CD4-positive, alpha-beta T cell (primary cell): ENCODE results near the gene RAPH1. TPM values are rescaled to one million over a fixed set of nuclear protein-coding genes. Genes with fewer than 3 reads are reported as not detected.

Experiments
- ATAC-seq: fragments of 200-7000 bp; cut with Tn5 transposase; one replicate; pipeline ENCODE4 v1.10.0; 2022; ENCODE audit warnings: mild to moderate bottlenecking; ENCODE audit not compliant: poor library complexity
- CTCF ChIA-PET: fragments of 350-600 bp; sonication (Branson Sonifier 250); formaldehyde crosslinking; loops from one replicate; lab custom pipeline; 2021; ENCODE audit warnings: antibody characterized with exemption, inconsistent platforms; lab: Charles Lee
- POLR2A ChIA-PET: fragments of 350-600 bp; sonication (Branson Sonifier 250); formaldehyde crosslinking; loops from one replicate; lab custom pipeline; 2021; ENCODE audit warnings: antibody characterized with exemption, inconsistent platforms; lab: Charles Lee
- DNase-seq, 14 experiments: peaks; one replicate each; pipeline ENCODE4 v3.0.0-alpha.2; 2013 to 2020; ENCODE audit warnings: mixed read lengths in 2 of 14
- H3K27ac ChIP-seq, 2 donors: one replicate each; pipeline versions ENCODE4 v1.5.1 to v1.7.0; 2013; ENCODE audit warnings: low read length in 2 of 2, low read depth in 1 of 2, mild to moderate bottlenecking in 1 of 2
- H3K27me3 ChIP-seq, 2 experiments: 1 replicate in 1 of 2; 2 replicates in 1 of 2; pipeline versions ENCODE4 v1.6.1 to v1.7.0; 2013; ENCODE audit warnings: low read length in 2 of 2, control low read depth in 1 of 2, mild to moderate bottlenecking in 1 of 2, moderate library complexity in 1 of 2; ENCODE audit not compliant: insufficient read depth in 2 of 2, control insufficient read depth in 1 of 2
- H3K36me3 ChIP-seq: one replicate; pipeline ENCODE4 v1.6.1; 2013; ENCODE audit warnings: low read length, control low read depth; ENCODE audit not compliant: insufficient read depth
- H3K4me1 ChIP-seq: one replicate; pipeline ENCODE4 v1.6.1; 2013; ENCODE audit warnings: low read length, control low read depth; ENCODE audit not compliant: insufficient read depth
- H3K4me3 ChIP-seq: one replicate; pipeline ENCODE4 v1.5.1; 2013; ENCODE audit warnings: mild to moderate bottlenecking, low read length, moderate library complexity
- H3K9me3 ChIP-seq, 2 experiments: 1 replicate in 1 of 2; 2 replicates in 1 of 2; pipeline versions ENCODE4 v1.6.1 to v1.7.0; 2013; ENCODE audit warnings: low read length in 2 of 2, mild to moderate bottlenecking in 2 of 2, control low read depth in 1 of 2, moderate library complexity in 1 of 2; ENCODE audit not compliant: control insufficient read depth in 1 of 2, insufficient read depth in 1 of 2
- H3K27ac Mint-ChIP-seq: one replicate; pipeline ENCODE4 v1.8.0; 2020; ENCODE audit warnings: mixed read lengths
- H3K27me3 Mint-ChIP-seq: one replicate; pipeline ENCODE4 v1.8.0; 2021; ENCODE audit warnings: mixed read lengths
- H3K36me3 Mint-ChIP-seq: one replicate; pipeline ENCODE4 v1.8.0; 2021; ENCODE audit warnings: low read depth, mixed read lengths
- H3K4me1 Mint-ChIP-seq: one replicate; pipeline ENCODE4 v1.8.0; 2021; ENCODE audit warnings: low read depth, mixed read lengths
- H3K4me3 Mint-ChIP-seq: one replicate; pipeline ENCODE4 v1.8.0; 2020; ENCODE audit warnings: mild to moderate bottlenecking, mixed read lengths
- H3K9me3 Mint-ChIP-seq: one replicate; pipeline ENCODE4 v1.8.0; 2020; ENCODE audit warnings: mixed read lengths
- intact Hi-C, 2 experiments: fragments of 100-400 bp; cut with DNase I in 1 of 2; cut with micrococcal nuclease in 1 of 2; formaldehyde crosslinking; loops; one replicate each; pipeline versions ENCODE4 v1.15.1 to v1.9.0; 2023 to 2025; cut with DNase I, micrococcal nuclease
- total RNA-seq, 174 experiments: library from RNA in 2 of 174; stranded (reverse) in 2 of 174; gene quantifications; one replicate each; pipeline ENCODE4 v1.2.3 and lab custom pipeline; 2021 to 2026
- TF ChIP-seq, protein P1 (sequence below): fragments of 200-600 bp; IDR thresholded peaks from one replicate; pipeline ENCODE4 v1.8.0; 2022; ENCODE audit warnings: antibody characterized with exemption, mild to moderate bottlenecking

The RAPH1 gene
- total RNA-seq, 2 experiments from 2014 or later, result 4.3 to 5.8 TPM

DNA sequence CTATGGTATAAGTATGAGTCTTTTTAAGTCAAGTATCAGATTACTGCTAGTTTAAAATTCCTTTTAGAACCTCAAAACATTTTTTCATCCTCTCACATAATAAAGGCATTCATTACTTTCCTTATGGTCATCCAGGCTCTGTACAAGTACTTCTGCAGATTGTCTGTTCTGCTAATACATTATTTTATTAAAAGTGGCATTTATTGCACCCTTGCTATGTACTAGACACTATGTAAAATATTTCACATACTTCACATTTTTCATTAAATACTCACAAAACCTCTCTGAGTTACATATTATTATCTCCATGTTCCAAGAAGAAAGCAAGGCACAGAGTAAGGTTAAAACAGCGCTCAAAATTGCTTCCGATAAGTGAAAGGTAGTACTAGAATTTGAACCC is 84.1 kb downstream of the RAPH1 start:
- H3K27me3 ChIP-seq, result no peaks in the 10 kb centered on the region
- ChIA-PET CTCF (no interaction called here), POLR2A (no interaction called here)
- no peaks in the 10 kb centered on the region for H3K36me3 ChIP-seq
- H3K4me3 ChIP-seq, result no peak overlapping the region
- no peaks in the 10 kb centered on the region for H3K27me3 Mint-ChIP-seq
- H3K4me3 Mint-ChIP-seq, result no peak overlapping the region
- intact Hi-C loops, result loop anchor here (5.0 to 10.0 kb wide), 3 partner anchors 226 to 624 kb away; no protein-coding TSS in a partner anchor
- DNase-seq (no peak), ATAC-seq (no peak)
- no peaks in the 10 kb centered on the region for H3K9me3 ChIP-seq
- H3K36me3 Mint-ChIP-seq, result peaks cover 10% of the 10 kb centered on the region
- H3K9me3 Mint-ChIP-seq, result no peaks in the 10 kb centered on the region
- no peak overlapping the region for H3K27ac Mint-ChIP-seq
- peaks cover 4% of the 10 kb centered on the region for H3K4me1 Mint-ChIP-seq
- H3K27ac ChIP-seq, result no peak overlapping the region
- TF ChIP-seq, protein P1, sequence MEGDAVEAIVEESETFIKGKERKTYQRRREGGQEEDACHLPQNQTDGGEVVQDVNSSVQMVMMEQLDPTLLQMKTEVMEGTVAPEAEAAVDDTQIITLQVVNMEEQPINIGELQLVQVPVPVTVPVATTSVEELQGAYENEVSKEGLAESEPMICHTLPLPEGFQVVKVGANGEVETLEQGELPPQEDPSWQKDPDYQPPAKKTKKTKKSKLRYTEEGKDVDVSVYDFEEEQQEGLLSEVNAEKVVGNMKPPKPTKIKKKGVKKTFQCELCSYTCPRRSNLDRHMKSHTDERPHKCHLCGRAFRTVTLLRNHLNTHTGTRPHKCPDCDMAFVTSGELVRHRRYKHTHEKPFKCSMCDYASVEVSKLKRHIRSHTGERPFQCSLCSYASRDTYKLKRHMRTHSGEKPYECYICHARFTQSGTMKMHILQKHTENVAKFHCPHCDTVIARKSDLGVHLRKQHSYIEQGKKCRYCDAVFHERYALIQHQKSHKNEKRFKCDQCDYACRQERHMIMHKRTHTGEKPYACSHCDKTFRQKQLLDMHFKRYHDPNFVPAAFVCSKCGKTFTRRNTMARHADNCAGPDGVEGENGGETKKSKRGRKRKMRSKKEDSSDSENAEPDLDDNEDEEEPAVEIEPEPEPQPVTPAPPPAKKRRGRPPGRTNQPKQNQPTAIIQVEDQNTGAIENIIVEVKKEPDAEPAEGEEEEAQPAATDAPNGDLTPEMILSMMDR, result no peak
- no peaks in the 10 kb centered on the region for H3K4me1 ChIP-seq

DNA sequence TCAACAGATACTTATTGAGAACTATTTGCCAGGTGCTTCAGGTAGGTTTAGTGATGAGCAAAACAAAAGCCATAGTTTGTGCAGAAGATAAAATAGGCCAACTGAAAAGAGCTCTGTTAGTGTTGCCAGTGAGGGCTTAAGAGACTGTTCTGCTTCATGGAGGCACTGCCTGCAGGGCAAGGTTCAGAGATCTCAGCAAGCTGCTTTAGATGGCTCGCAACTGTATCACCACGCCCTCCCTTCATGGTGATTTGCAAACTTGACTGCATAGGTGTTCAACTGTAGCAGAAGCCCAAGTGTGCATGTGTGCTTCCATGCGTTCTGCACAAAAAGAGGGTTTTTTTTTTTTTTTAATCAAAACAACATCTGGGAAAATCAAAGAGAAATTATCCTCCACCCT is 84.5 kb downstream of the RAPH1 start:
- H3K4me1 Mint-ChIP-seq, result peaks cover 4% of the 10 kb centered on the region
- H3K27ac Mint-ChIP-seq, result no peak overlapping the region
- intact Hi-C loops, result loop anchor here (5.0 to 10.0 kb wide), 3 partner anchors 226 to 623 kb away; no protein-coding TSS in a partner anchor
- TF ChIP-seq, protein P1, result no peak
- H3K36me3 Mint-ChIP-seq, result peaks cover 10% of the 10 kb centered on the region
- DNase-seq (no peak), ATAC-seq (no peak)
- ChIA-PET CTCF (no interaction called here), POLR2A (no interaction called here)
- H3K9me3 Mint-ChIP-seq, result no peaks in the 10 kb centered on the region
- no peaks in the 10 kb centered on the region for H3K4me1 ChIP-seq
- no peaks in the 10 kb centered on the region for H3K27me3 ChIP-seq
- no peaks in the 10 kb centered on the region for H3K9me3 ChIP-seq
- H3K4me3 Mint-ChIP-seq, result no peak overlapping the region
- no peaks in the 10 kb centered on the region for H3K27me3 Mint-ChIP-seq
- no peaks in the 10 kb centered on the region for H3K36me3 ChIP-seq
- no peak overlapping the region for H3K27ac ChIP-seq
- H3K4me3 ChIP-seq, result no peak overlapping the region

DNA sequence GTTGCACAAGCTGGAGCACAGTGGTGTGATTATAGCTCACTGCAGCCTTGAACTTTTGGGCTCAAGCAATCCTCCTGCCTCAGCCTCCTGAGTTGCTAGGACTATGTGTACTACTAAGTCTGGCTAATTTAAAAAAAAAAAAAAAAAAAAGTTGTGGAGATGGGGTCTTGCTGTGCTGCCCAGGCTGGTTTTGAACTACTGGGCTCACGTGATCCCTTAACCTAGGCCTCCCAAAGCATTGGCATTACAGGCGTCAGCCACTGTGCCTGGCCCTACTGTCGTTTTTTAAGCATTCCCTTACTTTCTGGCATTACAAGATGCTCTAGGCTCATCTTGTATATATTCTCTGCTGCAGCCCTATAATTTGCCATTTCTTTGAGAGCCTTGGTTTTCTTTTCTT is 88.3 kb downstream of the RAPH1 start:
- intact Hi-C loops, result no loop called here
- no peak overlapping the region for H3K4me3 ChIP-seq
- ATAC-seq (no peak), DNase-seq (no peak)
- no peak overlapping the region for H3K27ac Mint-ChIP-seq
- TF ChIP-seq, protein P1, result no peak
- H3K4me3 Mint-ChIP-seq, result no peak overlapping the region
- H3K36me3 Mint-ChIP-seq, result peaks cover 16% of the 10 kb centered on the region
- H3K4me1 Mint-ChIP-seq, result no peaks in the 10 kb centered on the region
- no peaks in the 10 kb centered on the region for H3K9me3 Mint-ChIP-seq
- CTCF ChIA-PET, result no interaction called here
- peaks cover 2% of the 10 kb centered on the region for H3K36me3 ChIP-seq
- no peaks in the 10 kb centered on the region for H3K27me3 ChIP-seq
- POLR2A ChIA-PET, result interaction anchor here (0.5 kb wide), 1 partner anchor 101 kb away, joined by 3 read pairs; no protein-coding TSS in a partner anchor
- no peak overlapping the region for H3K27ac ChIP-seq
- no peaks in the 10 kb centered on the region for H3K27me3 Mint-ChIP-seq
- H3K4me1 ChIP-seq, result no peaks in the 10 kb centered on the region
- no peaks in the 10 kb centered on the region for H3K9me3 ChIP-seq
